Right renal cortex interstitium (tissue), 3 donors: ENCODE measurements around the gene COL8A2. TPM values are rescaled to one million over a fixed set of nuclear protein-coding genes. Genes with fewer than 3 reads are reported as not detected.
A peak's percentile ranks its signal among the peaks of the same experiment; 100 is the strongest.

Experiments
- DNase-seq, 3 donors: peaks; one replicate each; pipeline ENCODE4 v3.0.0-alpha.2; 2013; ENCODE audit warnings: low read depth in 3 of 3, low spot score in 2 of 3
- polyA plus RNA-seq, 3 donors: library from polyadenylated mRNA; unstranded; fragments of 120-200 nt; gene quantifications; one replicate each; pipeline ENCODE4 v1.2.1, GENCODE V29; 2013; ENCODE audit not compliant: insufficient read length in 3 of 3

COL8A2 gene
- polyA plus RNA-seq, 3 donors = 1.2 to 1.6 (median 1.5) TPM

DNA sequence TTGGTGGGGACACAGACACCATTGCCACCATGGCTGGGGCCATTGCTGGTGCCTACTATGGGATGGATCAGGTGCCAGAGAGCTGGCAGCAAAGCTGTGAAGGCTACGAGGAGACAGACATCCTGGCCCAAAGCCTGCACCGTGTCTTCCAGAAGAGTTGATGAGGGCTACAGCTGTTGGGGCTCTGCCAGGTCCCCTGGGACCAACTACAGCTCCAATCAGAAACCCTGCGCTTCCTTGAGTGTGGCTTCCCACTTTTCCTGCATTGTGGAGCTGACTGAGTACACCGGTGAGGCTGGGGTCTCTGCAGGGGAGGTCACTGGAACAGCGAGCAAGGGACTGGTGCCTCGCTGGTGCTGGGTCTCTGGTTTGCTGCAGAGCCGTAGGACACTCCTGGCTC is 31.8 kb downstream of the COL8A2 start:
- no peak for DNase-seq

GRCh38 chr1:36092798-36093185 is 32.2 kb downstream of the COL8A2 start:
- DNase-seq = no peak

- no peak for DNase-seq
Measured at GRCh38 chr1:36092166-36092797, 32.7 kb downstream of the COL8A2 start.

- no peak for DNase-seq
Measured at GRCh38 chr1:36091698-36092097, 33.3 kb downstream of the COL8A2 start.

DNA sequence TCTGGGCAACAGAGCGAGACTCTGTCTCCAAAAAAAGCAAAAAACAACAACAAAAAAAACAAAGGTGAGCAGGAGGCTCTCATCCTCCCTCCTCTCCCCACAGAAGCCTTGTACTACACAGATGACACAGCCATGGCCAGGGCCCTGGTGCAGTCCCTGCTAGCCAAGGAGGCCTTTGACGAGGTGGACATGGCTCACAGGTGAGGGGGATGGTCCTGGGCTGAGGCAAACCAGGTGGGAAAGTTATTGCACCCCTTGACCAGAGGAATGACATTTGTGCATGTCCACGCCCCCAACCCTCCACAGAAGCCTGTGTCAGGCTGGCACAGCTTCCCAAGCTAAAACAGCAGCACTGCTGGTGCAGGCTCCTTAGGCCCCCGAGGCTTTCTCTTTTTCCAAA is 33.9 kb downstream of the COL8A2 start:
- DNase-seq = no peak

DNA sequence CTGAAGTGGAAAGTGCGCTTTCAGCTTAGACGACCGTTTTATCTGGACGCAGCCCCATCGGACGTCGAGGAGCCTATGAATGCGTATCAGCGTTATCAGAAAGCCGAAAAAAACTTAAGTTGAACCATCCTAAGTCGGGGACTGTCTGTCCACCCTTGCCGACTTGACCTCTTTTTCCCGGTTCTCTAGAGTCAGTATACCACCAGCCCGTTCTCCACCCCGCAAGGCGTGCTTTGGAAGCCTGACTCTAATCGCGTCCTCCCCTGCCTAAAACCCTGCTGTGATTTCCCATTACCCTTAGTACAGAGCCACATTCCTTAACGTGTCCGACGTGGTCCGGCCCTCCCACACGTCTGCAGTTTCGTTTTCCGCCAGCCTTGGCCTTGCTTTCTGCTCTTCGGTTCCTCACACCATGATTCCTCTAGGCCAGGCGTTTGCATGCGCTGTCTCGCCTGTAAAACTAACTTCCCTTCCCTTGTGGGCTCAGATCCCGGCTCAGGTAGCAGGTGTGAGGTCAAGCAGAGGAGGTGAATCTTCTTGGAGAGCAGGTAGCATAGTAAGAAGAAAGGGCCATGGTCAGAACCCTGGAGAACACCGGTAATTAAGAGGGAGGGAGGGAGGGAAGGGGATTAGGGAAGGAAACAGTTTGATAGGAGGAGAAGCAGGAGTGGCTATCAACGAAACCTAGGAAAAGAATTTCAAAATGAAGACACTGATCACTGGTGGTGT is 35.5 kb downstream of the COL8A2 start:
- no peak for DNase-seq

DNA sequence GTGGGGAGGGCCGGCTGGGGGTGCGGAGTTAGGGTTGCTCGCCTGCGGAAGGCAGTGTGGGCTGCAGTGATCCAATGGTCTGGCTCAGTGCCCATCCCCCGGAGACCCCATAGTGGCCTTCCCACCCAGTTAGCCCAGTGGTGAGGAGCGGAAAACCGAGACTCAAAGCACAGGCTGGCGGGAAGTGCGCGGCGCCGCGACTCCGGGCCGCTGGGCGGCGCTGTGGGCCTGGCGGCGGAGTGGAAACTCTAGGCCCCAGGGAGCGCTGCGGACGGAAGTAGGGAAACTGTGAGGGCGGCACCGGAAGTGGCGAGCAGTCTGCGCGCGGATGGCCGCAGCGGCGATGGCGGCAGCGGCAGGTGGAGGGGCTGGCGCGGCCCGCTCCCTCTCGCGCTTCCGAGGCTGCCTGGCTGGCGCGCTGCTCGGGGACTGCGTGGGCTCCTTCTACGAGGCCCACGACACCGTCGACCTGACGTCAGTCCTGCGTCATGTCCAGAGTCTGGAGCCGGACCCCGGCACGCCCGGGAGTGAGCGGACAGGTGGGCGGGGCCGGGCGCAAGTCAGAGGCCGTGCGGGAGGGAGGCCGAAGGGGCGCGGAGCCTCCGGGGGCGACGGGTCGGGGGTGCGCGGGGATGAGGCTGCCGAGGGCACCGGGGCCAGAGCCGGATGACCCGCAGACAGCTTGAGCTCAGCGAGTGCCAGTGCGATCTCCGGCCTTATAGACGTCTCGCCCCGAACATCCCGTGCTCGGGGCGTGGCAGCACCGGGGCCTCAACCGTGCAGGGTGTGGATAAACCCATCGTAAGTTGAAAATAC is 36.2 kb downstream of the COL8A2 start, which contains the start of gene ADPRS:
Gene ADPRS, plus strand, starts transcription at position 316 of the 816 bp plus-strand sequence. Its CDS starts 13 bp downstream, at position 329.
- DNase-seq = peak in 2 of 3 donors; percentile 67 to 80

GRCh38 chr1:36088265-36088576 is 36.8 kb downstream of the COL8A2 start:
- DNase-seq = no peak

DNA sequence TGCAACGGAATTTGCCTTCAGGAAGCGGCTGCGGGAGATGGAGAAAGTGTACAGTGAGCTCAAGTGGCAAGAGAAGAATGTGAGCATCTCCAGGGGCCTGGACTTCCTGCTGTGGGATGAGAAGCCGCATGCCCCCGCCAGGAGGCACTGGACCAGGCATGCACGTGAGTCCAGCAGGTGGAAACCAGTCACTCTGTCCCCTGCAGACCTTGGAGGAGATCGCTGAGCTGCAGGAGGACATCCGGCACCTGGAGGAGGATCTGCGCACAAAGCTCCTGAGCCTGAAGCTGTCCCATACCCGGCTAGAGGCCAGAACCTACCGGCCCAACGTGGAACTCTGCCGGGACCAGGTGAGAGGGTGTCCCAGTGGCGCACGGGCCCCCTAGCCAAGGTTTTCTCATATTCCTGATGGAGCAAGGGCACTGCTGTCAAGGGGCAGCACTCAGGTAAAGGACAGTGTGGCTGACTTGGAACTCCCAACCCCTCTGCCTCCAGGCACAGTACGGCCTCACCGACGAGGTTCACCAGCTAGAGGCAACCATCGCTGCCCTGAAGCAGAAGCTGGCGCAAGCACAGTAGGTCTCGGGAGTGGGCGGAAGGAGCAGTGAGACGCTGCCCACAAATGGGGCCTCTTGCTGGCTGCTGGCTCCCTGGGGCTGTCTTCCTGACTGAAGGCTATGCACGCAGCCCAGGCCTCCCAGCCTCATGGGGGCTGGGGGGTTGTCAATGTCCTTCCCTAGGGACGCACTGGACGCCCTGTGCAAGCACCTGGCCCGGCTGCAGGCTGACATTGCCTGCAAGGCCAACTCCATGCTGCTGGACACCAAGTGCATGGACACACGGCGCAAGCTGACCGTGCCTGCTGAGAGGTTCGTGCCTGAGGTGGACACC is 37.5 kb downstream of the COL8A2 start:
- DNase-seq = no peak

- no peak for DNase-seq
Measured at GRCh38 chr1:36086529-36087232, 38.3 kb downstream of the COL8A2 start.

GRCh38 chr1:36085686-36086526 is 39.1 kb downstream of the COL8A2 start:
- DNase-seq = no peak

DNA sequence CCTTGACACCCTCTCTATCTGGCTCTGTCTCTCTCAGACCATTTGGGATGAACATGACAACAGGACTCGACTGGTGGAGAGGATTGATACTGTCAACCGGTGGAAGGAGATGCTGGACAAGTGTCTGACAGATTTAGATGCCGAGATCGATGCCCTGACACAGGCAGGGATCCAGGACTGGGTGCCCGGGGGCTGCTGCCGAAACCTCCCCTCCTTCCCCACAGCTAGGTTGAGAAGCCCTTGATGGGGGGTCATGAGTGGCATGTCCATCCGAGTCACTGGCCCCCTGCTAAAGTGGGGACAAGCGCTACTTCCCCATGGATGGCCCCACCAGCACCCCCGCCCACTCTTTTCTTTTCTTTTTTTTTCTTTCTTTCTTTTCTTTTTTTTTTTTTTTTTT is 39.9 kb downstream of the COL8A2 start:
- DNase-seq = no peak

DNA sequence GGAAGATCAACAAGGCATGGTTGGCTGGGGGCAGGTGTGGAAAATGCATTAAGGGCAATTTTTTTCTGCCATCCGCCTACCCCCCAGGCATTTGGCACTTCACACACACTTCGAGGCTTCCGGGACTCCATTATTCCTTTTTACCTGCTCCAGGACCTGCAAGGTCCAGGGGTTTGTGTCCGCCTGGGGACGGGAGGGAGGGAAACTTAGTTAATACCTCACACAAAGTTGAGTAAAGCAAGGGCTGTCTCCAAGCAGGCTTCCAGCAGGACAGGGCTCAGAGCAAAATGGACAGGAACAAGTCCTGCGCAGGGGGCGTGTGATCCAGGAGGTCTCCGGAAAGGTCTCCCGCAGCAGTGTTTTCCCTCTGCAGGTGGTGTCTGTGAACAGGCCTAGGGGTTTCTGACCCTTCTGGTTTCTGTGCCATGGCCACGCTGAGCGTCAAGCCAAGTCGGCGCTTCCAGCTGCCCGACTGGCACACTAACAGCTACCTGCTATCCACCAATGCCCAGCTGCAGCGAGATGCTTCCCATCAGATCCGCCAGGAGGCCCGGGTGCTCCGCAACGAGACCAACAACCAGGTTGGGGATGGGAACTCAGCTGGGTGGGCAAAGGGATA is 40.4 kb downstream of the COL8A2 start:
- peak in 1 of 3 donors; percentile 24 for DNase-seq

DNA sequence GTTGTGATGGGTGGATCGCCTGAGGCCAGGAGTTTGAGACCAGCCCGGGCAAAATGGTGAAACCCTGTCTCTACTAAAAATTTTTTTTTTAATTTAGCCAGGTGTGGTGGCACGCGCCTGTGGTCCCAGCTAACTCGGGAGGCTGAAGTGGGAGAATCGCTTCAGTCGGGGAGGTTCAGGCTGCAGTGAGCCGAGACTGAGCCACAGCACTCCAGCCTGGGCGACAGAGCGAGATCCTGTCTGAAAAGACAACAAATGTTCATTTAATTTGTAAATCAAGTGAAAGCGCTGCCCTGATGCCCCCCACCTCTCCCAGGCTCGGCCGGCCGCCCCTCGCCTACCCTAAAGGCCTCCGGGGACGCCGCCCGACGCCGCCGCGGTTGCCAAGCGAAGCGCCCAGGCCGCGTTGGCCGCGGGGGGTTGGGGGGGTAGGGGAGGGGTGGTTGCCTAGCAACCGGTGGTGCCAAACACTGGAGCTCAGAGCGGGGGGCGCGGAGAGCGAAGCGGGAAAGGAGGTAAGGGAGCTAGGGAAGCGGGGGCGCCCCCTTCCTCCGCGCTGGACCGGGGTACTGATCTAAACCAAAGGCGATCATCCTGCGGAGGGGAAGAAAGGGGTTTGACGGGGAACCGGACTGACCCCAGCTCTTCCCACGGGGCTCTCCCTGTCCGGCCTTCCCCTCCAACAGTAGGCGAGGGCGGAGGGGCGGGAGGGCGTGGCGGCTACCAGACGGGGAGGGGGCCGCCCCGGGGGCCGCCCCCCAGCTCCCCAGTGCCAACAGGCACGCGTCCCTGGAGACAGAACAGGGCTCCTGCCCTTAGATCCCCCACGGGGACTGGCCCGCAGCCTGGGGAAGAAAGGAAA is 41.2 kb downstream of the COL8A2 start, which contains the start of gene TEKT2:
Gene TEKT2, plus strand, starts transcription at position 460 of the 862 bp plus-strand sequence. CDS start 828 bp downstream, outside the sequence.
- peak in 2 of 3 donors; percentile 68 to 73 for DNase-seq

DNA sequence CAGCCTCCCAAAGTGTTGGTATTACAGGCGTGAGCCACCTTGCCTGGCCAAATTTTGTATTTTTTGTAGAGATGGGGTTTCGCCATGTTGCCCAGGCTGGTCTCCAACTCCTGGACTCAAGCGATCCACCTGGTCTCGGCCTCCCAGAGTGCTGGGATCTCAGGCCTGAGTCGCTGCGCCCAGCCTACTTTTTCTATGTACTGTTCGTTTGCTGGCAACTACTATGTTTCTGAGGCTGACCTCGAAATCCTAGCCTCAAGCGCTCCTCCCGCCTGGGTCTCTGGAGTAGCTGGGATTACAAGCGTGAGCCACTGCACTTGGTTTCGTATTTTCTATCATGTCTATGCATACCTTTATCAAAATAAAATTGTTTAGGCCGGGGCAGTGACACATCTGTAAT is 41.8 kb downstream of the COL8A2 start:
- DNase-seq = no peak

DNA sequence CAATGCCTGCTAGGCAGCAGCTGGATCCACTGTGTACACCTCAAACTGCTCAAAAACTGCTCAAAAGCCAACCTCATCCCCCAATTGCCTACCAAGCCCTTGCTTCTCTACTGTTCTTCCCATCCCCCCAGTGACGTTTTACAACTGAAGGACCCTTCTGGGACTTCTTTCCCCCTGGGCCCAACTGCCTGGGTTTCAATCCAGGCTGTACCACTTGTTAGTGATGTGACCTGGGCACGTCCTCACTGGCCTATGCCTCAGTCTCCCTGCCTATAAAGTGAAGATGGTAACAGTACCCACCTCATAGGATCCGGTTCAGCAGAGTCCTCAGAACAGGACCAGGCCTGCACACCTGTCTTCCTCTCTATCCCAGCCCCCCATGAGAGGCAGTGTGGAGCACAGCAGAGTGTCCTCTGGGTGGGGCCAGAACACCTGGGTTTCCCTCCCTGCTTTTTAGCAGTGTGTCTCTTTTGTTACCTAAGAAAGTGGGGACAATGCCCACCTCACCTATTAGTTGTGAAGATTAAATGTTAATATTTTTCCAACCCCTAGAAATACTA is 43.0 kb downstream of the COL8A2 start:
- DNase-seq = no peak

DNA sequence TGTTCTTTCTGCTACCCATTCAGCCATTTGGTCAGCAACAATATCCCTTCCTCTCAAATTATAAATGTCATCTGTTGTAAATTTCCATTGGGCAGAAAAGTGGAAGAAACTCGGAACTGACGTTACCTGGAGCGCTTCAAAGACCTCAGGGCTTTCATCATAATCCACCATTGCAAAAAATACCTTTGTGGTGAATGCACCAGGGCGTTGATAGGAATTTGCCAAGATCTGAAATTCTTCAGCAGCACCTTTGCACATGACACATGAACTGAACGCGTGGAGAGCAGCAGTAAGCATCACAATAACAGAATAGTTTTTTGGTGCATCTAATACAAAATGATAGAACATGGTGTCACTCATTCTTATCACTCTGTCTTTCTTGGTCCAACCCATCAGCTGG is 44.2 kb downstream of the COL8A2 start:
- no peak for DNase-seq
